Stimulated activated CD8-positive, alpha-beta memory T cell treated with anti-CD3 and anti-CD28 coated beads, Interleukin-7, amount 100 ng/mL, for 4 hours (primary cell): ENCODE measurements around the gene SVEP1.
"Not testable (repeated sequence)": the region's sequence is repeated elsewhere in the genome, so short reads cannot be mapped to it uniquely, and the experiment has no call there.

ENCODE experiments used
- DNase-seq, 2 donors: peaks; one replicate each; pipeline ENCODE4 v3.0.0-alpha.2; 2020; ENCODE audit warnings: low read depth in 2 of 2

The SVEP1 gene

GRCh38 chr9:110370315-110370714 is 209.2 kb downstream of the SVEP1 start:
- no peak for DNase-seq

DNA sequence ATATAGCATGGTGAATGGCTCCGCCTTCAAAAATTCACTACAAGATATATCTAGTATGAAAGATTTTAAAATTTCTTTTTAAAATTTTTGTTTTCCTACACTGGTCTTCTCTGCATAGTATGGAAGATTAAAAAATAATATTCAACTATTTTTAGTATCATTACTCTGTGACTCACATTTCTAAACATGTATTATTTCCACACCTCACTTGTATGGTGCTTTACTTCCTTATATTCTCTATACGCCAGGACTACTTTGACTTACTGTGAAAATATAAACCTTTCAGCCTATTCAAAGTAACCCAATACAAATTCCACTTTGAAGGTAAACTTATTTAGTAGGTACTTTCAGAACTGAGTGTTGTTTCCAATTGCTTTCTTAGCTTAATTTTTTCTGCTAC is 215.1 kb downstream of the SVEP1 start:
- no peak for DNase-seq

GRCh38 chr9:110358992-110359391 is 220.5 kb downstream of the SVEP1 start:
- not testable (repeated sequence) for DNase-seq

DNA sequence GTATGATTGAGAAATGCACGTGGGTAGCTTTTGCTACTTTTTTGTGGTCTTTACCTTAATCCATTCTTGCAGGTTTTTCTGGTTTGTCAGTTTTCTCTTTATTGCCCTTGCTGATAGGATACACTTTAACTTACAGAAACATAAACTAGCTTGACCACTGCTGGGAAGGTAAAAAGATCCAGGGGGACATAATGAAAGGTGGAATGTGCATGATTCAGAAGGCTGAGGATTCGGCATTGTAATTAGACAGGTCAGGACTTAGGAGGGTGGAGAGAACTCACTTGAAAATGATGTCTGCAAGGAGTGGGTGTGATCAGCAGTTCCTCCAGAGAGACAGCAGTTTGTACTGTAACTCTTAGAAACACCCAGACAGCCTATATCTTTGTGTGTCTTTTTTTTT is 222.0 kb downstream of the SVEP1 start:
- DNase-seq, result no peak

GRCh38 chr9:110356639-110357395 is 222.7 kb downstream of the SVEP1 start:
- DNase-seq, result no peak

DNA sequence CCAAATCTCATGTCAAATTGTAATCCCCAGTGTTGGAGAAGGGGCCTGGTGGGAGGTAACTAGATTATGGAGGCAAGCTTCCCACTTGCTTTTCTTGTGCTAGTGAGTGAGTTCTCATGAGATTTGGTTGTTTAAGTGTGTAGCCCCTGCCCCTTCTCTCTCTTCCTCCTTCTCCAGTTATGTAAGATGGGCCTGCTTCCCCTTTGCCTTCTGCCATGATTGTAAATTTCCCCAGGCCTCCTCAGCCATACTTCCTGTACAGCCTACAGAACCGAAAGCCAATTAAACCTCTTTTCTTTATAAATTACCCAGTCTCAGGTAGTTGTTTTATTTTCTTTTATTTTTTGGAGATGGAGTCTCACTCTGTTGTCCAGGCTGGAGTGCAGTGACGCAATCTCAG is 223.6 kb downstream of the SVEP1 start:
- no peak for DNase-seq

DNA sequence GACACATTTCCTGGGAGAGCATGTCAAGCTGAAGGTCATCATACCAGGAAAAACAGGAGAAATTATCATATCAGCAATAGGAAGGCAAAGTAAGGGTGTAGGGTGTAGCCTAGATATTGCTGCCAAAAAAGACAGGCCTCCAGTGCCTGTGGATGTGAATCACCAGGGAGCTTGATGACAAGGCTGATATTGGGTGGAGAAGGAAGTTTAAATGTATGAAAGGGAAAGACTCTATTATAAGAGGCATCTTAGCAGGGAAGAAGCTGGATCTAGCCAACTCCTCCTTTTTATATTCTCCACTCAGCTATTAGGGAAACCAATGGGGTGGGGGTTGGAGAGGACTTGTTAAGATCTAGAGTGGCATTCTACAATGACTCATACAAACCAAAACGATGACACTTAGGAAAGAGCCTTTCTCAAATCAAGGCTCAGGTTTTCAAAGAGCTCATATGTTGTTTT is 228.5 kb downstream of the SVEP1 start:
- DNase-seq, result no peak

DNA sequence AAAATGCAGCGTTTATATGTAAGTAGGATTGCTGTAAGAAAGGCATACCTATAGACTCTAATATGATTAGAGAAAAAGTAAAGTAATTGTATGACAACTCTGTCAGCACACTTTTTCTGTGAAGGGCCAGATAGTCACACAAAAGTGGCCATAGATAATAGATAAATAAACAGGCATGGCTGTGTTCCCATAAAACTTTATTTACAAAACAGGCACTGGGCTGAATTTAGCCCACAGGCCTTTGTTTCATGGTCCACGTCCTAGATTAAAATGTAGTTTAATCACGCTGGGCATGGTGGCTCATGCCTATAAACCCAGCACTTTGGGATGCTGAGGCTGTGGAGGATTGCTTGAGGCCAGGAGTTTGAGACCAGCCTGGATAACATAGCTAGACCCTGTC is 233.2 kb downstream of the SVEP1 start:
- no peak for DNase-seq

DNA sequence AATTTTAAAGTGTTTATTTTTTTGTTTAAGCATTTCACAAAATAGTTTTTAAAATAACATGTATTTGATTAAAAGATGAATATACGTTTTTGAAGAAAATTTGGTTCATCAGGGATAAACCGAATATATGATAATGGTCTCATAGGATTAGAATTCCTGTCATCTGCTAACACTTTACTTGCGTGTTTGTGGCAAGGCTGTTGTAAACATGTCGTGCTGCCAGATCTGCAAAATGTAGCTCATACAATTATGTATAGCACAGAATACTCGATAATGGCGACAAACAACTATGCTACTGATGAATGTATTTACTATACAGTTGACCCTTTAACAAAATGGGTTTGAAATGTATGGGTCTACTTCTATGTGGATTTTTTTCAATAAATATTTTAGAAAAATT is 234.7 kb downstream of the SVEP1 start:
- no peak for DNase-seq

DNA sequence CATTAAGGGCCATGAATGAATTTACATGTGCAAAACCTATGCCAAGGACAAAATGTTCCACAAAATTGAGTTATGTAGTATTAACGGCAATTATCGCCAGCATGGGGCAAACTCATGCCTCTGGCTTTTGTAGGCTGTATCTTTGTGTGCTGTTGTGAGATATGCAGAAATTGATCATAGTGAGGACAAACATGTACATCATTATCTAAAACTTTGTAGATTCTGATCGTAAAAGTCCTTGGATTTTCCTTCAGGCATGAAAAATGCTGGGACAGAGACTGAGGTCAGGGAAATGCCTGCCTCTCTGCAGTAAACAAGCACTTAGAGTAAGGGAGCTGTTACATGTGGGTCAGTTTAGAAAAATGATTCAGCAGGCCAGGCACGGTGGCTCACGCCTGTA is 236.0 kb downstream of the SVEP1 start:
- no peak for DNase-seq

DNA sequence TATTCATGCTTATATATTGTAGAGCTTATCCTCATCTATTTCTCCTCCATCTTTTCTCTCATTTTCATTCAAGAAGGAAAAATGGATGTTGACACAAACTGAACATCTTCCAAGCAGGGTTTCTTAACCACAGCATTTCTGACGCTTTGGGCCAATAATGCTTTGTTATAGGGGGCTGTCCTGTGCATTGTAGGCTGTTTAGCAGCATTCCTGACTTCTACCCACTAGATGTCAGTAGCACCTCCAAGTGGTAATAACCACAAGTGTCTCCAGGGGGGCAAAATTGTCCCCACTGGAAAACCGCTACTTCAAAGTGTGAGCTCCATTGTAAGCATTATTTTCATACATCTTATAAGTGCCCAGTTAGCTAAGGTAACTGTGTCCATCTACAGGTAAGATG is 239.2 kb downstream of the SVEP1 start:
- DNase-seq, result no peak

DNA sequence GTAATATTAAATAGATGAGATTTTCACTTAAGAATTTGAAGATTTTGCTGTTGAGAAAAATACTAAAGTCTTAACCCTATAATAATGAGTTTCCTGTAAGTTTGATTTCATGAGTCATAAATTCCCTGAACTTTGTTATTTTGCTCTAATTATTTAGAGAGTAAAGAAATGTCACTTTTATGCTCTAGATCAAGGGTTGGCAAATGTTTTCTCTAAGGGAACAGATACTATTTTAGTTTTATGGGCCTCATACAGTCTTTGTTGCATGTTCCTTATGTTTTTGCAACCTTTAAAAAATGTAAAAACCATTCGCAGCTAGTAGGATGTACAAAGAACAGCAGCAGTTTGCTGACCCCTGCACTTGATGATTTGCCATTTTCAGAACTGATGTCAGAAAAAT is 241.4 kb downstream of the SVEP1 start:
- DNase-seq, result no peak

- DNase-seq, result no peak
These were observed 241.8 kb downstream of the SVEP1 start, which contains the start of gene TXNDC8 for GRCh38 chr9:110337727-110338126. TXNDC8 (minus strand) TSS chr9:110337863.

GRCh38 chr9:110336363-110336762 is 243.2 kb downstream of the SVEP1 start:
- DNase-seq, result no peak

GRCh38 chr9:110334871-110335270 is 244.7 kb downstream of the SVEP1 start:
- no peak for DNase-seq

- DNase-seq, result no peak
These were observed 245.4 kb downstream of the SVEP1 start for GRCh38 chr9:110334183-110334582.

GRCh38 chr9:110332766-110333165 is 246.8 kb downstream of the SVEP1 start:
- no peak for DNase-seq

DNA sequence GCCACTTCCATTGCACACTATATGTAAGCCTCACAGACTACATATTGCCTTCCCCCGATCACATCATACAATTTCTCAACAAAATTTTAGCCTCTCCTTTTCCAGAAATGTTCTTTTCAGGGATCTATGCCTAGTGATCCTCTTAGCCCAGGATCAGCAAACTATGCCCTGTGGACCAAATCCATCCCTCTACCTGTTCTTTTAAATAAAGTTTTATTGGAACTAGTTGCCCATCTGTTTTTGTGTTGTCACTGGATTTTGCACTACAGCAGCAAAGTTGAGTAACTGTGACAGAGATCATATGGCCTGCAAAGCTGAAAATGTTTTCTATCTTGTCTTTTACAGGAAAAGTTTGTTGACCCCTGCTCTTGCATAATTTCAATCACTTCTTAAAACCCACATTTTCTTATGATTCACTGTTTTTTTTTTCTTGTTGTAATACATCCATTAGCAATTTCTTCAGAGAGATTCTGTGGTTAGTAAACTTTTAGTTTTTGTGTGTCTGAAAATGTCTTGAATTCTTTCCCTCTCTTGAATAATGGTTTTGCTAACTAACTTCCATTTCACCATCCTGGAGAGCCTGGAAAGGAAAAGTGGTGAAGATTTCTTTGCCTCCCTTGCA is 248.9 kb downstream of the SVEP1 start:
- no peak for DNase-seq

- DNase-seq, result no peak
These were observed 249.8 kb downstream of the SVEP1 start for GRCh38 chr9:110329639-110330230.

GRCh38 chr9:110328763-110329162 is 250.8 kb downstream of the SVEP1 start:
- DNase-seq, result no peak

- DNase-seq, result no peak
These were observed 251.8 kb downstream of the SVEP1 start for GRCh38 chr9:110327716-110328115.

- no peak for DNase-seq
These were observed 255.7 kb downstream of the SVEP1 start for GRCh38 chr9:110323818-110324217.
